Body of pancreas (tissue), 4 donors: ENCODE data around the gene MTG1. TPM values are rescaled to one million over a fixed set of nuclear protein-coding genes. Genes with fewer than 3 reads are reported as not detected.
"Not testable (repeated sequence)": the region's sequence is repeated elsewhere in the genome, so short reads cannot be mapped to it uniquely, and the experiment has no call there.

Source experiments
- ATAC-seq: fragments of 150-250 bp; one replicate; pipeline ENCODE4 v1.9.1; 2016
- DNase-seq, 4 donors: peaks; one replicate each; pipeline ENCODE4 v3.0.0-alpha.2; 2019
- H3K27ac ChIP-seq, 4 donors: fragments of 200-600 bp; sonication (generic); 1 replicate in 3 of 4; 2 replicates in 1 of 4; pipeline versions ENCODE4 v1.5.1 to v1.6.1; 2016 to 2019; ENCODE audit warnings: mild to moderate bottlenecking in 1 of 4, mixed read lengths in 1 of 4, moderate library complexity in 1 of 4
- H3K27me3 ChIP-seq, 2 donors: fragments of 200-600 bp; sonication (generic); one replicate each; pipeline ENCODE4 v1.6.0; 2016; ENCODE audit warnings: mild to moderate bottlenecking in 1 of 2
- H3K36me3 ChIP-seq, 2 donors: fragments of 200-600 bp; sonication (generic); replicated peaks in 1 of 2; 2 replicates each; pipeline ENCODE4 v1.5.1; 2016; ENCODE audit warnings: low read depth in 2 of 2; ENCODE audit not compliant: insufficient read depth in 1 of 2
- H3K4me1 ChIP-seq: fragments of 200-600 bp; sonication (generic); one replicate; pipeline ENCODE4 v1.6.0; 2016
- H3K4me3 ChIP-seq, 2 donors: fragments of 200-600 bp; sonication (generic); 1 replicate in 1 of 2; 2 replicates in 1 of 2; pipeline ENCODE4 v1.5.1; 2016 to 2019
- H3K9me3 ChIP-seq, 3 donors: fragments of 200-600 bp; sonication (generic); 1 replicate in 2 of 3; 2 replicates in 1 of 3; pipeline ENCODE4 v1.5.1; 2016
- CTCF ChIP-seq, 7 experiments: fragments of 450-650 bp in 4 of 7; fragments of 200-600 bp in 3 of 7; sonication (generic) in 3 of 7; IDR thresholded peaks; one replicate each; pipeline ENCODE4 v1.5.1; 2016 to 2019; ENCODE audit warnings: antibody characterized with exemption in 7 of 7
- POLR2A ChIP-seq, 3 donors: fragments of 450-650 bp; IDR thresholded peaks; one replicate each; pipeline ENCODE4 v1.6.1; 2016; ENCODE audit warnings: antibody characterized with exemption in 3 of 3, mild to moderate bottlenecking in 2 of 3
- WGBS, 2 donors: methylation state at CpG; one replicate each; pipeline ENCODE4 v1.1.5; 2017; 5-methylcytosine and 5-hydroxymethylcytosine counted together
- intact Hi-C: fragments of 100-400 bp; cut with DNase I; formaldehyde crosslinking; loops from one replicate; pipeline ENCODE4 v1.15.1; 2023
- total RNA-seq, 2 donors: library from RNA; depleted of rRNA; stranded (reverse); fragments of >200 nt; gene quantifications; one replicate each; pipeline ENCODE4 v1.1.0, GENCODE V29; 2016

The MTG1 gene
- total RNA-seq, 2 donors from 2014 or later, result 22.8 to 83.7 TPM

- ATAC-seq, H3K36me3 ChIP-seq, H3K4me3 ChIP-seq, intact Hi-C loops, H3K9me3 ChIP-seq, H3K27ac ChIP-seq, DNase-seq, H3K27me3 ChIP-seq, H3K4me1 ChIP-seq: not testable (repeated sequence)
- no CpG with 5 or more reads among the region's 25 CpGs for WGBS, 2 donors
These were observed 38.8 kb downstream of the MTG1 start for GRCh38 chr10:133432789-133433188.

- Histone ChIP-seq H3K4me1 (peaks cover 11% of the 10 kb centered on the region), H3K9me3 (no peaks in the 10 kb centered on the region), H3K4me3 (no peak overlapping the region), H3K36me3 (no peaks in the 10 kb centered on the region), H3K27ac (no peak overlapping the region), H3K27me3 (no peaks in the 10 kb centered on the region)
- intact Hi-C loops, result no loop called here
- 76 to 80% methylated on average over 11 of the region's 11 CpGs for WGBS, 2 donors
- ATAC-seq (no peak), DNase-seq (no peak)
- TF ChIP-seq POLR2A (IDR thresholded peaks at IDR 0.05), result no peak
- peak in 2 of 7 experiments; percentile 18 to 27 for TF ChIP-seq CTCF (IDR thresholded peaks at IDR 0.05)
These were observed 44.8 kb downstream of the MTG1 start for GRCh38 chr10:133438711-133439273.

- intact Hi-C loops, result no loop called here
- no peak for ATAC-seq
- Histone ChIP-seq H3K4me3 (no peak overlapping the region), H3K9me3 (no peaks in the 10 kb centered on the region), H3K36me3 (no peaks in the 10 kb centered on the region), H3K27ac (no peak overlapping the region), H3K27me3 (no peaks in the 10 kb centered on the region), H3K4me1 (peaks cover 11% of the 10 kb centered on the region)
- no peak for DNase-seq
- no peak for TF ChIP-seq POLR2A (IDR thresholded peaks at IDR 0.05)
- no peak for TF ChIP-seq CTCF (IDR thresholded peaks at IDR 0.05)
- 89 to 96% methylated on average over 14 to 25 of the region's 25 CpGs for WGBS, 2 donors
These were observed 45.8 kb downstream of the MTG1 start for GRCh38 chr10:133439517-133440461.

GRCh38 chr10:133440633-133441285 lies 46.8 kb downstream of the MTG1 start:
- no peak for DNase-seq
- intact Hi-C loops, result no loop called here

GRCh38 chr10:133441356-133441755 lies 47.4 kb downstream of the MTG1 start:
- ATAC-seq, result not testable (repeated sequence)

More at GRCh38 chr10:133440633-133441285, 46.8 kb downstream of the MTG1 start:
- WGBS, 2 donors, result 67 to 90% methylated on average over 1 to 11 of the region's 18 CpGs
- Histone ChIP-seq H3K4me1 (peaks cover 11% of the 10 kb centered on the region), H3K9me3 (no peaks in the 10 kb centered on the region), H3K27ac (no peak overlapping the region), H3K36me3 (no peaks in the 10 kb centered on the region), H3K27me3 (no peaks in the 10 kb centered on the region), H3K4me3 (no peak overlapping the region)
- TF ChIP-seq POLR2A (IDR thresholded peaks at IDR 0.05), result no peak
- TF ChIP-seq CTCF (IDR thresholded peaks at IDR 0.05), result no peak
- ATAC-seq, result no peak

More at GRCh38 chr10:133441356-133441755, 47.4 kb downstream of the MTG1 start:
- DNase-seq, H3K27me3 ChIP-seq, H3K27ac ChIP-seq, H3K36me3 ChIP-seq, H3K9me3 ChIP-seq, intact Hi-C loops, H3K4me3 ChIP-seq: not testable (repeated sequence)
- WGBS, 2 donors, result 73 to 88% methylated on average over 5 to 12 of the region's 21 CpGs
- peaks cover 11% of the 10 kb centered on the region for H3K4me1 ChIP-seq
